Fibroblast of lung (primary cell): ENCODE measurements around the gene DDR2. TPM values are rescaled to one million over a fixed set of nuclear protein-coding genes. Genes with fewer than 3 reads are reported as not detected.
A peak's percentile ranks its signal among the peaks of the same experiment; 100 is the strongest.
"Not testable (repeated sequence)": the region's sequence is repeated elsewhere in the genome, so short reads cannot be mapped to it uniquely, and the experiment has no call there.

ENCODE experiments used
- DNase-seq, 2 donors: peaks; one replicate each; pipeline versions ENCODE4 v3.0.0 to v3.0.0-alpha.2; 2010; ENCODE audit warnings: low read depth in 2 of 2
- H2AFZ ChIP-seq: 2 replicates; pipeline ENCODE4 v1.5.1; 2012; ENCODE audit warnings: low read length, control low read depth, inconsistent platforms
- H3K27ac ChIP-seq: 2 replicates; pipeline ENCODE4 v1.5.1; 2011; ENCODE audit warnings: low read length, control low read depth; ENCODE audit not compliant: insufficient read depth
- H3K27me3 ChIP-seq: 2 replicates; pipeline ENCODE4 v1.5.1; 2011; ENCODE audit warnings: mild to moderate bottlenecking, low read length; ENCODE audit not compliant: control insufficient read depth, insufficient read depth
- H3K36me3 ChIP-seq: 2 replicates; pipeline ENCODE4 v1.5.1; 2011; ENCODE audit warnings: low read length; ENCODE audit not compliant: control insufficient read depth, insufficient read depth
- H3K4me1 ChIP-seq: 2 replicates; pipeline ENCODE4 v1.5.1; 2011; ENCODE audit warnings: low read length; ENCODE audit not compliant: control insufficient read depth, insufficient read depth; ENCODE audit errors: extremely low read depth
- H3K4me2 ChIP-seq: 2 replicates; pipeline ENCODE4 v1.5.1; 2011; ENCODE audit warnings: low read length, control low read depth; ENCODE audit not compliant: insufficient read depth; ENCODE audit errors: extremely low read depth
- H3K4me3 ChIP-seq, 4 experiments: fragments of 200-600 bp in 1 of 4; sonication (generic) in 1 of 4; replicated peaks in 1 of 4; 2 replicates each; pipeline ENCODE4 v1.5.1; 2011 to 2016; ENCODE audit warnings: low read length in 4 of 4, low read depth in 3 of 4, mild to moderate bottlenecking in 3 of 4, control low read depth in 2 of 4, inconsistent platforms in 1 of 4, mixed read lengths in 1 of 4; ENCODE audit not compliant: insufficient read depth in 1 of 4; ENCODE audit errors: control extremely low read depth in 1 of 4
- H3K79me2 ChIP-seq: 2 replicates; pipeline ENCODE4 v1.5.1; 2012; ENCODE audit warnings: mild to moderate bottlenecking, low read length, inconsistent platforms; ENCODE audit not compliant: control insufficient read depth, insufficient read depth
- H3K9ac ChIP-seq: 2 replicates; pipeline ENCODE4 v1.5.1; 2011; ENCODE audit warnings: mild to moderate bottlenecking, low read length, control low read depth; ENCODE audit not compliant: insufficient read depth
- H3K9me3 ChIP-seq: 2 replicates; pipeline ENCODE4 v1.5.1; 2012; ENCODE audit warnings: low read depth, low read length; ENCODE audit not compliant: control insufficient read depth, insufficient read depth
- H4K20me1 ChIP-seq: 2 replicates; pipeline ENCODE4 v1.5.1; 2011; ENCODE audit warnings: low read length; ENCODE audit not compliant: control insufficient read depth, insufficient read depth; ENCODE audit errors: extremely low read depth
- polyA plus RNA-seq, 2 donors: library from polyadenylated mRNA; depleted of rRNA in 1 of 2; stranded (reverse) in 1 of 2; unstranded in 1 of 2; fragments of >200 nt; gene quantifications; 2 replicates each; pipeline ENCODE4 v1.2.1, GENCODE V29; 2011 to 2012; ENCODE audit warnings: missing spikeins in 1 of 2
- total RNA-seq: library from RNA; depleted of rRNA; stranded (reverse); fragments of >200 nt; gene quantifications from 2 replicates; pipeline ENCODE4 v1.2.1, GENCODE V29; 2014

Gene DDR2
- total and polyA plus RNA-seq, 2 donors (not counting 1 experiment from before 2014, with no cell fraction given), result 192 to 303 TPM

DNA sequence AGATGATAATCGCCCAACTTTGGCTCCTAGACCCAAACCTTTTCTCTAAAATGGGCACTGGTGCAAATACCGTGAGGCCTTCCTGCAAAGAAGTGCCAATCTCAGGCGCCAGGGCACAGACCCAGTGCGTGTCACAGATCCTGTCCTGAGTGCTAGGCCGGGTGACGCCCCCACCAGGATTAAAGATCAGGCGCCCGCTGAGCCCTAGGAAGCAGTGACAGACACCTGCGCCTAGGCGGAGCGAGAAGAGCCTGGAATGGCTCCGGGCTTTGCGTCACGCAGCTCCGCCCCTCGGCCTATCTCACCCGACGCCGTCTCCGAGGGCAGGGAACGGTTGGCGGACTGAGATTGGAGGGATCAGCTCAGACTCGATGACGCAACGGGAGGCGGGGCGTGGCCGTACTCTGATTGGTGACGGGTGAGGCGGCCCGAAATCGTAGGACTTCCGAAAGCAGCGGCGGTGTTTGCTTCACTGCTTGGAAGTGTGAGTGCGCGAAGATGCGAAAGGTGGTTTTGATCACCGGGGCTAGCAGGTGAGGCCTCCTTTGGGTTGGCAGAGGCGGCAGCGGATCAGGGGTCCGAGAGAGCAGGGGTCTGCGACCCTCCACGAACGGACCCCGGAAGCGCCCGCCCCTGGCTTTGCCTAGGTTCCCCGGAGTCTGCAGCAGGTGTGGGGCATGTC, 158.2 kb downstream of the DDR2 start, which contains the start of gene HSD17B7:
TSS of gene HSD17B7 (plus strand) at position 400 of the 682 bp plus-strand sequence. CDS start at position 499, 99 bp downstream.
- peak; percentile 18 to 45 for DNase-seq
- peak within 1 kb of the TSS; percentile 65 for H3K27ac ChIP-seq
- H3K9ac ChIP-seq, result peak within 1 kb of the TSS; percentile 58
- not testable (repeated sequence) for H3K27me3 ChIP-seq, H4K20me1 ChIP-seq, H2AFZ ChIP-seq, H3K9me3 ChIP-seq, H3K4me1 ChIP-seq, H3K36me3 ChIP-seq, H3K79me2 ChIP-seq
- H3K4me3 ChIP-seq, result peak within 1 kb of the TSS; percentile 31 to 70 (median 56)
- peak within 1 kb of the TSS; percentile 82 for H3K4me2 ChIP-seq

DNA sequence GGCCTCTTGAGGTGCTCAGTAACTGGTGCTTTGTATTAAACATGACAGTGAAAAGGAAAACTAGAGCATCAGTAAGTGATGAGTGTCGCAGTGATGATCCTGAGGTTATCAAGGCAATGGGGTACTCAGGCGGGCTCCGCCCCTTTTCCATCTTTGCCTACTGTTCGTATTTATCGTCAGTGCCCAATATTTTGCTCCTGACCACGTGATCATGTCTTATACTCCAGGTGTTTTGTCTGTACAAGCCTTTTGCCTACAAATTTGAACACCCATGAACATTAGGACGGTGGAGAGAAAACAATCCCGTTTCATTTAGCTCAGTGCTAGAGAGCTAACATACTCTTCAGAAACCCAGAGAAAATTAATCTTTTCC, 158.7 kb downstream of the DDR2 start:
- H4K20me1 ChIP-seq, H3K9me3 ChIP-seq, DNase-seq, H3K79me2 ChIP-seq, H3K27me3 ChIP-seq, H2AFZ ChIP-seq, H3K4me1 ChIP-seq, H3K36me3 ChIP-seq, H3K9ac ChIP-seq: not testable (repeated sequence)
- H3K4me3 ChIP-seq, result peak overlapping the region; percentile 31 to 70 (median 56)
- H3K27ac ChIP-seq, result peak overlapping the region; percentile 51
- peak overlapping the region; percentile 15 for H3K4me2 ChIP-seq

DNA sequence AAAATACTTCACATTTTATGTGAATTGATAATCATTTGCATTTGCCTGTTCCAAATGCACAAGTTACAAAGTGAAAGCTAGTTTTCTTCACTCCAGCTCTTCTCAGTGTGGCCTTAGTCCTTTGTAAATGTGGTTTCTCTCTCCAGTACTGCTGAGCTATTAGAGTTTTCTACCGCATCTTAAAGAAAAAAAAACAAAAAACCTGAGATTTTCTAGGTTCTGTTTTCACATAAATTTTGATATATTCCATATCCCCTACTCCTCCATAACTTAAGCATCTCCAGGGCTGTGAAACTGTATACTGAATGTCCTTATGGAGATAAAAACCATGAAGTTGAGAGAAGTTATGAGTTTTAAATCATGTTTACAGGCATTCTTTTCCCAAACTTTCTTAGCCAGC, 162.0 kb downstream of the DDR2 start:
- H3K27me3 ChIP-seq, H3K79me2 ChIP-seq, H3K27ac ChIP-seq, H3K9me3 ChIP-seq, H2AFZ ChIP-seq, H4K20me1 ChIP-seq, H3K36me3 ChIP-seq, H3K4me1 ChIP-seq, DNase-seq, H3K9ac ChIP-seq, H3K4me2 ChIP-seq: not testable (repeated sequence)
- peak overlapping the region in 1 of 4 experiments; percentile 8 for H3K4me3 ChIP-seq

DNA sequence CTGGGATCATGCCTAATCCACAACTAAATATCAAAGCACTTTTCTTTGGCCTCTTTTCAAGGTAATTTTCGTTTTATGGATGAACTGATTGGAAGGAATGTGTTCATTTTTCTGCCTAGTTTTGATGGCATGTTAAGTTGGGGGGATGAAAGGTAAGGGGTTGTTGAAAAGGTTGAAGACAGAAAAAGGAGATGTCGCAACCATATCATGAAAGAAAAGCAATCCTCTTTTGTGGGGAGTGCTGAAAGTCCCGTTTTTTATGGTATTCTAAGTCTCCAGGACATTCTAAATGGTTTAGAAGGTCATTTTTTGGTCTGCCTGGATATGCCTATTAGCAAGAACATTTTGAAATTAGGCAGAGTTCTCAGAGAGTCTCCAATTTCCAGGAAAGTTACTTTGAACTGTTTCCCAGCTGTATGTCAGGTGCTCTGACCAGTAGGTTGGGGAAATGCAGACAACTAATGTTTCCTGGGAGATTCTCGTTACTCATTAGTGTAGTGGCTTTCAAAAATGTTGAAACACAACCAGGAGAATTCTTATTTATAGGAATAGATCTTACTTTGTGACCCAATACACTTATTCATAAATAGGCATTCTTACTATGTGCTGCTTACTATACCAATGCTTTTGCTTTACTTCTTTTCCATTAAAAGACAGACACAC, 164.5 kb downstream of the DDR2 start:
- H3K4me2 ChIP-seq, H3K27ac ChIP-seq: not testable (repeated sequence)
- DNase-seq, result peak in 1 of 2 donors; percentile 17

More for the DNA sequence above, 164.5 kb downstream of the DDR2 start:
- H3K9me3 ChIP-seq, H3K36me3 ChIP-seq, H4K20me1 ChIP-seq, H3K4me3 ChIP-seq, H3K79me2 ChIP-seq, H3K9ac ChIP-seq, H2AFZ ChIP-seq, H3K27me3 ChIP-seq, H3K4me1 ChIP-seq: not testable (repeated sequence)
